HCT116 (cell line): Measurements from ENCODE around the gene VTN. TPM values are rescaled to one million over a fixed set of nuclear protein-coding genes. Genes with fewer than 3 reads are reported as not detected.

Experiments
- ATAC-seq: fragments of 200-7000 bp; cut with Tn5 transposase; 2 replicates; pipeline ENCODE4 v1.9.1; 2020; ENCODE audit warnings: mild to moderate bottlenecking, moderate library complexity
- BruUV-seq: library from RNA; stranded (reverse); fragments of 400-500 nt; replicated peaks from 2 replicates; lab custom pipeline; 2021; lab: Mats Ljungman, UMichigan
- CTCF ChIA-PET: fragments of 300-600 bp; sonication (Branson Sonifier 250); formaldehyde crosslinking; loops from one replicate; lab custom pipeline; 2021; ENCODE audit warnings: antibody characterized with exemption; lab: Charles Lee
- POLR2A ChIA-PET: fragments of 300-600, 350-600 bp; sonication (Branson Sonifier 250); formaldehyde crosslinking; loops from one replicate; lab custom pipeline; 2021; ENCODE audit warnings: antibody characterized with exemption; lab: Charles Lee
- RAD21 ChIA-PET, 2 experiments: fragments of 300-600 bp; sonication (Branson Sonifier 250); formaldehyde crosslinking; loops; one replicate each; lab custom pipeline; 2023; ENCODE audit warnings: low total read pairs in 2 of 2; ENCODE audit not compliant: uncharacterized antibody in 2 of 2, unreplicated experiment in 2 of 2, low non-redundant PET in 1 of 2; lab: Charles Lee
- DNase-seq: peaks from one replicate; pipeline ENCODE4 v3.0.0-alpha.2; 2010; ENCODE audit warnings: low read depth, low spot score
- H2AFZ ChIP-seq: fragments of 200-600 bp; shearing (Covaris generic), sonication (generic); 2 replicates; pipeline ENCODE4 v1.6.1; 2017; ENCODE audit warnings: low read depth, mixed run types, mixed read lengths, antibody characterized with exemption, low read length; ENCODE audit not compliant: poor library complexity, severe bottlenecking
- H3K27ac ChIP-seq: 2 replicates; pipeline ENCODE4 v1.5.1; 2012; ENCODE audit warnings: low read depth, low read length
- H3K27me3 ChIP-seq: fragments of 200-600 bp; sonication (generic); 2 replicates; pipeline ENCODE4 v1.6.1; 2016; ENCODE audit warnings: mixed run types, low read length, mixed read lengths; ENCODE audit not compliant: insufficient read depth
- H3K36me3 ChIP-seq, 2 experiments: fragments of 200-500 bp in 1 of 2; fragments of 200-600 bp in 1 of 2; sonication (Bioruptor generic) in 1 of 2; sonication (generic) in 1 of 2; 2 replicates each; pipeline versions ENCODE4 v1.5.1 to v1.6.1; 2014 to 2016; ENCODE audit warnings: low read length in 2 of 2, inconsistent platforms in 1 of 2, mixed read lengths in 1 of 2, mixed run types in 1 of 2; ENCODE audit not compliant: insufficient read depth in 2 of 2, control insufficient read depth in 1 of 2
- H3K4me1 ChIP-seq, 2 experiments: fragments of 200-600 bp in 1 of 2; sonication (generic) in 1 of 2; 2 replicates each; pipeline versions ENCODE4 v1.5.1 to v1.6.1; 2012 to 2017; ENCODE audit warnings: low read length in 2 of 2, inconsistent platforms in 1 of 2, mild to moderate bottlenecking in 1 of 2, mixed read lengths in 1 of 2, mixed run types in 1 of 2, moderate library complexity in 1 of 2; ENCODE audit not compliant: insufficient read depth in 2 of 2, control insufficient read depth in 1 of 2
- H3K4me2 ChIP-seq: fragments of 200-600 bp; sonication (generic); 2 replicates; pipeline ENCODE4 v1.6.1; 2017; ENCODE audit warnings: mixed run types, low read length, mixed read lengths
- H3K4me3 ChIP-seq, 2 experiments: fragments of 200-600 bp in 1 of 2; sonication (generic) in 1 of 2; replicated peaks in 1 of 2; 2 replicates each; pipeline ENCODE4 v1.5.1; 2011 to 2016; ENCODE audit warnings: low read length in 2 of 2, control low read depth in 1 of 2, low read depth in 1 of 2, mild to moderate bottlenecking in 1 of 2, mixed read lengths in 1 of 2, mixed run types in 1 of 2
- H3K79me2 ChIP-seq: fragments of 200-600 bp; sonication (generic); 2 replicates; pipeline ENCODE4 v1.6.1; 2017; ENCODE audit warnings: mild to moderate bottlenecking, mixed run types, low read length, moderate library complexity, mixed read lengths; ENCODE audit not compliant: insufficient read depth
- H3K9ac ChIP-seq: fragments of 200-600 bp; sonication (generic); 2 replicates; pipeline ENCODE4 v1.6.1; 2016; ENCODE audit warnings: low read length, mixed read lengths
- H3K9me2 ChIP-seq: fragments of 200-600 bp; sonication (generic), shearing (Covaris generic); 2 replicates; pipeline ENCODE4 v1.6.1; 2017; ENCODE audit warnings: mixed run types, mild to moderate bottlenecking, moderate library complexity; ENCODE audit not compliant: insufficient read depth
- H3K9me3 ChIP-seq, 2 experiments: fragments of 200-500 bp in 1 of 2; fragments of 200-600 bp in 1 of 2; sonication (Bioruptor generic) in 1 of 2; sonication (generic) in 1 of 2; 2 replicates each; pipeline ENCODE4 v1.6.1; 2014 to 2017; ENCODE audit warnings: low read length in 2 of 2, mixed read lengths in 2 of 2, inconsistent platforms in 1 of 2, low read depth in 1 of 2, mild to moderate bottlenecking in 1 of 2, mixed run types in 1 of 2, moderate library complexity in 1 of 2; ENCODE audit not compliant: control insufficient read depth in 1 of 2, insufficient read depth in 1 of 2
- H4K20me1 ChIP-seq: fragments of 200-600 bp; sonication (generic), shearing (Covaris generic); 2 replicates; pipeline ENCODE4 v1.6.1; 2017; ENCODE audit warnings: mixed run types, mild to moderate bottlenecking, moderate library complexity; ENCODE audit not compliant: insufficient read depth
- ATF3 ChIP-seq: IDR thresholded peaks from 2 replicates; pipeline ENCODE4 v1.6.1; 2012
- CBX3 ChIP-seq: IDR thresholded peaks from 2 replicates; pipeline ENCODE4 v1.6.1; 2012; ENCODE audit warnings: low read depth
- CEBPB ChIP-seq: IDR thresholded peaks from 2 replicates; pipeline ENCODE4 v1.6.1; 2012; ENCODE audit warnings: low read depth
- CTCF ChIP-seq, 3 experiments: fragments of 200-600 bp in 1 of 3; sonication (generic) in 1 of 3; IDR thresholded peaks in 2 of 3; conservative IDR thresholded peaks in 1 of 3; 2 replicates each; pipeline ENCODE4 v1.5.1; 2012 to 2017; ENCODE audit warnings: low read depth in 2 of 3, low read length in 2 of 3, antibody characterized with exemption in 1 of 3, borderline replicate concordance in 1 of 3, control low read depth in 1 of 3, mild to moderate bottlenecking in 1 of 3, mixed read lengths in 1 of 3, mixed run types in 1 of 3, moderate library complexity in 1 of 3; ENCODE audit not compliant: insufficient read depth in 1 of 3
- EGR1 ChIP-seq: IDR thresholded peaks from 2 replicates; pipeline ENCODE4 v1.6.1; 2012; ENCODE audit warnings: low read depth
- ELF1 ChIP-seq: IDR thresholded peaks from 2 replicates; pipeline ENCODE4 v1.6.1; 2012; ENCODE audit warnings: low read depth, borderline replicate concordance
- EZH2 ChIP-seq: fragments of 200-600 bp; sonication (generic); IDR thresholded peaks from 2 replicates; pipeline ENCODE4 v1.6.1; 2017; ENCODE audit warnings: antibody characterized with exemption, mixed run types
- FOSL1 ChIP-seq: IDR thresholded peaks from 2 replicates; pipeline ENCODE4 v1.6.1; 2012; ENCODE audit warnings: low read depth
- JUND ChIP-seq: IDR thresholded peaks from 2 replicates; pipeline ENCODE4 v1.6.1; 2012
- MAX ChIP-seq: IDR thresholded peaks from 2 replicates; pipeline ENCODE4 v1.6.1; 2012
- POLR2A ChIP-seq: IDR thresholded peaks from 2 replicates; pipeline ENCODE4 v1.7.0; 2011; ENCODE audit warnings: borderline replicate concordance; ENCODE audit not compliant: insufficient read depth, insufficient read length; ENCODE audit errors: extremely low read depth
- REST ChIP-seq: IDR thresholded peaks from 2 replicates; pipeline ENCODE4 v1.6.1; 2012; ENCODE audit warnings: low read depth
- SP1 ChIP-seq: IDR thresholded peaks from 2 replicates; pipeline ENCODE4 v1.6.1; 2012; ENCODE audit warnings: low read depth
- SRF ChIP-seq: IDR thresholded peaks from 2 replicates; pipeline ENCODE4 v1.6.1; 2012; ENCODE audit warnings: low read depth
- TCF7L2 ChIP-seq: IDR thresholded peaks from 2 replicates; pipeline ENCODE4 v1.7.0; 2011; ENCODE audit warnings: borderline replicate concordance, inconsistent platforms; ENCODE audit not compliant: insufficient read depth, insufficient read length; ENCODE audit errors: extremely low read depth
- YY1 ChIP-seq: IDR thresholded peaks from 2 replicates; pipeline ENCODE4 v1.6.1; 2011; ENCODE audit warnings: low read length, low read depth, moderate library complexity, mild to moderate bottlenecking; ENCODE audit not compliant: insufficient replicate concordance; ENCODE audit errors: extremely low read depth
- ZBTB33 ChIP-seq: IDR thresholded peaks from 2 replicates; pipeline ENCODE4 v1.6.1; 2011; ENCODE audit warnings: mild to moderate bottlenecking, low read length, moderate library complexity; ENCODE audit not compliant: insufficient replicate concordance; ENCODE audit errors: extremely low read depth
- intact Hi-C: fragments of 100-400 bp; cut with micrococcal nuclease; formaldehyde crosslinking; loops from 2 replicates; pipeline ENCODE4 v1.10.0; 2022
- total RNA-seq: library from RNA; stranded (reverse); gene quantifications from one replicate; pipeline ENCODE4 v1.2.1, GENCODE V29; 2021; ENCODE audit not compliant: unreplicated experiment

The VTN gene
- total RNA-seq, 1 experiment from 2014 or later: 1.5 TPM

- TF ChIP-seq MAX: no peak
- TF ChIP-seq EGR1: no peak
- TF ChIP-seq TCF7L2: no peak
- no peak for TF ChIP-seq POLR2A
Observed at GRCh38 chr17:28404007-28404406, 33.9 kb upstream of the VTN start (continued).

GRCh38 chr17:28402844-28403243 lies 32.7 kb upstream of the VTN start:
- BruUV-seq: no TSS peak
- Histone ChIP-seq H3K79me2 (peaks cover 12% of the 10 kb centered on the region; the same call in 1 of the 2 replicates), H4K20me1 (no peaks in the 10 kb centered on the region), H3K9me2 (no peaks in the 10 kb centered on the region), H3K27me3 (no peaks in the 10 kb centered on the region), H3K27ac (no peak overlapping the region), H3K4me3 (no peak overlapping the region), H3K36me3 (peaks cover 20 to 24% of the 10 kb centered on the region in 2 experiments; a peak in 3 of 4 replicates), H3K9ac (no peak overlapping the region), H3K4me2 (no peak overlapping the region), H2AFZ (no peak overlapping the region), H3K9me3 (no peaks in the 10 kb centered on the region), H3K4me1 (peaks cover 4 to 23% of the 10 kb centered on the region in 2 experiments; a peak in 3 of 4 replicates)
- ATAC-seq (no peak), DNase-seq (no peak)
- no peak for TF ChIP-seq CBX3
- no peak for TF ChIP-seq SP1
- TF ChIP-seq EZH2: no peak
- TF ChIP-seq REST: no peak
- no peak for TF ChIP-seq YY1
- no peak for TF ChIP-seq JUND
- TF ChIP-seq ELF1: no peak
- TF ChIP-seq CEBPB: no peak
- TF ChIP-seq CTCF (IDR thresholded peaks at IDR 0.05 in 2 of 3, conservative IDR thresholded peaks at IDR 0.05 in 1 of 3; ENCODE audit: borderline replicate concordance in 1 of 3, insufficient read depth in 1 of 3, low read depth in 2 of 3, low read length in 2 of 3): no peak
- TF ChIP-seq ZBTB33: no peak
- no peak for TF ChIP-seq FOSL1
- TF ChIP-seq POLR2A: no peak
- no peak for TF ChIP-seq EGR1
- TF ChIP-seq MAX: no peak
- TF ChIP-seq SRF: no peak
- TF ChIP-seq ATF3: no peak
- no peak for TF ChIP-seq TCF7L2
- intact Hi-C loops: no loop called here
- POLR2A ChIA-PET: no interaction called here
- RAD21 ChIA-PET: no interaction called here
- CTCF ChIA-PET: no interaction called here
